Colonic mucosa (tissue), 4 donors: ENCODE data around the gene RABGGTA. TPM values are rescaled to one million over a fixed set of nuclear protein-coding genes. Genes with fewer than 3 reads are reported as not detected.
A peak's percentile ranks its signal among the peaks of the same experiment; 100 is the strongest.
"Not testable (repeated sequence)": the region's sequence is repeated elsewhere in the genome, so short reads cannot be mapped to it uniquely, and the experiment has no call there.

Source experiments
- DNase-seq: peaks from one replicate; pipeline ENCODE4 v3.0.0-alpha.2; 2020
- H3K27ac ChIP-seq: fragments of 200-600 bp; one replicate; pipeline ENCODE4 v1.8.0; 2021
- H3K27me3 ChIP-seq: fragments of 200-600 bp; one replicate; pipeline ENCODE4 v1.8.0; 2021
- H3K36me3 ChIP-seq: fragments of 200-600 bp; one replicate; pipeline ENCODE4 v1.8.0; 2021
- H3K4me1 ChIP-seq: fragments of 200-600 bp; one replicate; pipeline ENCODE4 v1.8.0; 2021; ENCODE audit warnings: mild to moderate bottlenecking
- H3K4me3 ChIP-seq: fragments of 200-600 bp; one replicate; pipeline ENCODE4 v1.8.0; 2021
- H3K9ac ChIP-seq, 2 donors: one replicate each; pipeline ENCODE4 v1.7.0; 2013; ENCODE audit warnings: control low read depth in 2 of 2, low read depth in 2 of 2, low read length in 2 of 2
- H3K9me3 ChIP-seq: fragments of 200-600 bp; one replicate; pipeline ENCODE4 v1.8.0; 2021
- intact Hi-C: fragments of 100-400 bp; cut with DNase I; formaldehyde crosslinking; loops from one replicate; pipeline ENCODE4 v1.14.1; 2022
- total RNA-seq, 2 donors: library from RNA; stranded (reverse); fragmentation: NEBNext Ultra II Directional in 1 of 2; extraction: Animal tissue kit (Norgen Biotek cat#: 25700) in 1 of 2; gene quantifications; one replicate each; pipeline ENCODE4 v1.2.1, GENCODE V29; 2021
- TF ChIP-seq, protein P1 (sequence below): fragments of 200-600 bp; IDR thresholded peaks from one replicate; pipeline ENCODE4 v1.8.0; 2022; ENCODE audit warnings: antibody characterized with exemption, mild to moderate bottlenecking
- donor health status: healthy.
- donor health status: DM: no; HTN: no; CAD: no.
- donor health status: DM: no; HTN: no; CAD: no.

The RABGGTA gene
- total RNA-seq, 2 donors from 2014 or later, result 37.3 to 38.3 TPM

DNA sequence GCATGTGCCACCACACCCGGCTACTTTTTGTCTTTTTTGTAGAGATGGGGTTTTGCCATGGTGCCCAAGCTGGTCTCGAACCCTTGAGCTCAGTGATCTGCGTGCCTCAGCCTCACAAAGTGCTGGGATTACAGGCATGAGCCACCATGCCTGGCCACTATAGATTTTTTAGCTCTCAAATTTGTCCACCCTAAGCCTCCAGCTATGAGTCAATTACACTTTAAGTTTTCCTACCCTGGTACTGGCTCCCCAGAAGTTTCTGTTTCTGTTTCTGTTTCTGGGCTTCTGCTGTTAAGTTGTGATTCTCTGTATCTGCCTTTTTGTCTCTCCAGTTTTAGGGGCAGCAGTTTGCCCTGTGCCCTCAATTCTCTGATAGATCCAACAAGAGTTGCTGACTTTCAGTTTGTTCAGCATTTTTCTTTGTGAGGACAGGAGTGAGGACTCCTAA lies 24.6 kb downstream of the RABGGTA start:
- Histone ChIP-seq H3K4me1 (peaks cover under 1% of the 10 kb centered on the region), H3K36me3 (no peaks in the 10 kb centered on the region), H3K27ac (no peak overlapping the region), H3K9me3 (no peaks in the 10 kb centered on the region), H3K4me3 (no peak overlapping the region), H3K27me3 (no peaks in the 10 kb centered on the region), H3K9ac (no peak overlapping the region)
- TF ChIP-seq, protein P1, sequence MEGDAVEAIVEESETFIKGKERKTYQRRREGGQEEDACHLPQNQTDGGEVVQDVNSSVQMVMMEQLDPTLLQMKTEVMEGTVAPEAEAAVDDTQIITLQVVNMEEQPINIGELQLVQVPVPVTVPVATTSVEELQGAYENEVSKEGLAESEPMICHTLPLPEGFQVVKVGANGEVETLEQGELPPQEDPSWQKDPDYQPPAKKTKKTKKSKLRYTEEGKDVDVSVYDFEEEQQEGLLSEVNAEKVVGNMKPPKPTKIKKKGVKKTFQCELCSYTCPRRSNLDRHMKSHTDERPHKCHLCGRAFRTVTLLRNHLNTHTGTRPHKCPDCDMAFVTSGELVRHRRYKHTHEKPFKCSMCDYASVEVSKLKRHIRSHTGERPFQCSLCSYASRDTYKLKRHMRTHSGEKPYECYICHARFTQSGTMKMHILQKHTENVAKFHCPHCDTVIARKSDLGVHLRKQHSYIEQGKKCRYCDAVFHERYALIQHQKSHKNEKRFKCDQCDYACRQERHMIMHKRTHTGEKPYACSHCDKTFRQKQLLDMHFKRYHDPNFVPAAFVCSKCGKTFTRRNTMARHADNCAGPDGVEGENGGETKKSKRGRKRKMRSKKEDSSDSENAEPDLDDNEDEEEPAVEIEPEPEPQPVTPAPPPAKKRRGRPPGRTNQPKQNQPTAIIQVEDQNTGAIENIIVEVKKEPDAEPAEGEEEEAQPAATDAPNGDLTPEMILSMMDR, result no peak
- intact Hi-C loops, result loop anchor here (10.0 kb wide), 1 partner anchor 188 kb away; no protein-coding TSS in a partner anchor
- DNase-seq, result no peak

DNA sequence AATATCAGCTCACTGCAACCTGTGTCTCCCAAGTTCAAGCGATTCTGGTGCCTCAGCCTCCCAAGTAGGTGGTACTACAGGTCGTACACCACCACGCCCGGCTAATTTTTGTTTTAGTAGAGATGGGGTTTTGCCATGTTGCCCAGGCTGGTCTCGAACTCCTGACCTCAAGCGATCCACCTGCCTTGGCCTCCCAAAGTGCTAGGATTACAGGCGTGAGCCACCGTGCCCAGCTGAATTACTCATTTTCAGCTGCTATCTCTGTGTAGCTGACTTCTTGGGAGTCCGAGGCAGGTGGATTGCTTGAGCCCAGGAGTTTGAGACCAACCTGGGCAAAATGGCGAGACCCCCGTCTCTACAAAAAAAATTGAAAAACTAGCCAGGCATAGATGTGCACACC lies 26.0 kb downstream of the RABGGTA start:
- peaks cover 11% of the 10 kb centered on the region for H3K4me1 ChIP-seq
- not testable (repeated sequence) for H3K36me3 ChIP-seq, H3K9ac ChIP-seq, H3K27ac ChIP-seq, H3K4me3 ChIP-seq, H3K27me3 ChIP-seq, H3K9me3 ChIP-seq, DNase-seq
- intact Hi-C loops, result loop anchor here (2.0 to 10.0 kb wide), 2 partner anchors 47 to 189 kb away; no protein-coding TSS in a partner anchor

DNA sequence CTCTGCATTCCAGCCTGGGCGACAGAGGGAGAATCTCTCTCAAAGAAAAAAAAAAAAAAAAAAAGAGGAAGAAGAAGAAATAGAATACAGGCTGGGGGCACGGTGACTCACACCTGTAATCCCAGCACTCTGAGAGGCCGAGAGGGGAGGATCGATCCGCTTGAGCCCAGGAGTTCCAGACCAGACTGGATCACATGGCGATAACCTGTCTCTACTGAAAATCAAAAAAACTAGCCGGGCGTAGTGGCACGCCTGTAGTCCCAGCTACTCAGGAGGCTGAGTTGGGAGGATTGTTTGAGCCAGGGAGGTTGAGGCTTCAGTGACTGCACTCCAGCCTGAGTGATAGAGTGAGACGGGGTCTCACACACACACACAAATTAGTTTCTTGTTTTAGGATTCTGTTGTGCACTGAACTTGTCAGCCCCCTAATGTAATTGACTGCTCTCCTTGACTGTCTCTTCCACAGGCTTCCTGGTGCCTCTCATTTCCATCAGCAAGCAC lies 28.0 kb downstream of the RABGGTA start:
- TF ChIP-seq, protein P1, result no peak
- intact Hi-C loops, result loop anchor here (2.0 to 10.0 kb wide), 2 partner anchors 27 to 191 kb away; partner anchors contain the start of gene RABGGTA
- no peaks in the 10 kb centered on the region for H3K27me3 ChIP-seq
- peaks cover 11% of the 10 kb centered on the region for H3K4me1 ChIP-seq
- H3K4me3 ChIP-seq, result peak overlapping the region; percentile 79
- H3K27ac ChIP-seq, result peak overlapping the region; percentile 99
- no peak for DNase-seq
- no peaks in the 10 kb centered on the region for H3K9me3 ChIP-seq
- peak overlapping the region; percentile 76 to 94 for H3K9ac ChIP-seq
- H3K36me3 ChIP-seq, result no peaks in the 10 kb centered on the region

DNA sequence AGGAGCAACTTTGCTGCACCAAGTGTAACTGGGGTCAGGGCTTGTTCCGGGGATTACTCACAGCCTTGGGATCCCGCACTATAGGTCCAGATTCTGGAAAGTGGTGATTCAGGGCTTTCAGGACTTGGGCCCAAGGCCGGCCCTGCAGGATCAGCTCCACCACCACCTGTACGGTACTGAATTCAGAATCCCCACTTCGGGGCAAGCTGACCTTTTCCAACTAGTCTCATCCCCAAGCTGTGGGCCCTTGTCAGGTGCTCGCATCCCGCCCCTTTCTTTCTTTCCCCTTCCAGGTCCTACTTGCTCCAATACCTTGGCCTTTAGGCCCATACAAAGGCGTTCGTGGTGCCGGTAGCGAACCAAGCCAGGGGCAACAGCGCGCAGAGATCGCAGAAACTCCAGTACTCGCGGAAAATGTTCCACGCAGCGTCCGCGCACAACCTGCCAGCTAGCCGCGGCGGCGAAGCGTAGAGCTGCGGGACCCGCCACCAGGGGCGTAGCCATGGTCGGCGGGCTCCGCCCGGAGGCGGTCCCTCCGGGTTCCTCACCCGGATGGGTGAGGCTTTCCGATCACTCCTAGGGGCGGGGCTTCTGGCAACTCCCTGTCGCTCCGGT lies 29.5 kb downstream of the RABGGTA start:
- peak overlapping the region; percentile 99 for H3K27ac ChIP-seq
- H3K27me3 ChIP-seq, result no peaks in the 10 kb centered on the region
- intact Hi-C loops, result loop anchor here (2.0 to 10.0 kb wide), 2 partner anchors 29 to 193 kb away; partner anchors contain the start of gene RABGGTA
- DNase-seq, result peak; percentile 94
- TF ChIP-seq, protein P1, result peak; percentile 71
- H3K4me3 ChIP-seq, result peak overlapping the region; percentile 79
- no peaks in the 10 kb centered on the region for H3K9me3 ChIP-seq
- H3K9ac ChIP-seq, result peak overlapping the region; percentile 76 to 94
- no peaks in the 10 kb centered on the region for H3K36me3 ChIP-seq
- peaks cover 11% of the 10 kb centered on the region for H3K4me1 ChIP-seq

DNA sequence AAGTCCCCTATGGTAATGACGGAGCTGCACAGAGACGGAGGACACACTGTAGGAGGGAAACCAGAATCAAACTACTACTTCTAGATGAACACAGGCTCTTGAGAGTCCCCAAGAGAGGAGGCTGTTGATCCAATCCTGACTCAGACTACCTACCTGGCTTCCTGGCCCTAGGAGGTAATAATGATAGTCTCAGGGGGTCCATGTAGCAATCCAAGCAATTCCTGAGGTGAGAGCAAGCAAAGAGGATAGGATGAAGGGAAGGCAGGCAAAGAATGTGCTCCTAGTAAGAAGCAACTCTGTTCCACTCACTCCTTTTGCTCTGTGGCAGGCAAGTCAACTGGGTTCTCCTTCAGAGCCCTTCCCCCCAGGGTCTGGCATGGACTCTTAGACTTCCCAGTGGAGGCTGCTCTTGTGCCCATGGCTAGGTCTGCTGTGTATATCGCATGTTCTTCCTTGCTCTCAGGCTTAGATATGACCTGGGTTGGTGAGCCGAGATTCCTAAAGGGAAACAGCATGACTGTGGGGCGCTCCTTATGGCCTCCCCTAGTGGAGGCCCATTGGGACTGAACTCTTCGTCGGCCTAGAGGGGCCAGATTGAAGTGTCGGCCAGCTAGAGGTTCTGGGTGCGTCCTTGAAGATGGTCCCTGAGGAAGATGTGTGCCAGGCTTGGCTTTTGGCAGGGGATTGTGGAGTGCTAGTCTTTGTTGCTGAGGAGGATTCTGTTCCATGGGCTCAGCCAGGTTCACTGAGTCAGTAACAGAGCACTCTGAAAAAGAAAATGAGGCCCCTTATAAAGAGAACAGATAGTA lies 31.1 kb downstream of the RABGGTA start:
- TF ChIP-seq, protein P1, result no peak
- H3K27ac ChIP-seq, result no peak overlapping the region
- DNase-seq, result no peak

More for the DNA sequence above, 31.1 kb downstream of the RABGGTA start:
- peak overlapping the region in 1 of 2 donors; percentile 61 for H3K9ac ChIP-seq
- H3K4me1 ChIP-seq, result peaks cover 11% of the 10 kb centered on the region
- H3K36me3 ChIP-seq, result no peaks in the 10 kb centered on the region
- no peaks in the 10 kb centered on the region for H3K27me3 ChIP-seq
- H3K9me3 ChIP-seq, result no peaks in the 10 kb centered on the region
- intact Hi-C loops, result loop anchor here (10.0 kb wide), 1 partner anchor 194 kb away; no protein-coding TSS in a partner anchor
- no peak overlapping the region for H3K4me3 ChIP-seq
